Placental pericyte (primary cell): Measurements from ENCODE around the gene MRPS16. TPM values are rescaled to one million over a fixed set of nuclear protein-coding genes. Genes with fewer than 3 reads are reported as not detected.

Experiments
- small RNA-seq: library from RNA; depleted of rRNA; stranded (forward); fragments of <200 nt; gene quantifications from one replicate; pipeline ENCODE3, GENCODE V24; 2012; ENCODE audit warnings: low replicate concordance
- total RNA-seq: library from RNA; depleted of rRNA; stranded (reverse); fragments of >200 nt; gene quantifications from 2 replicates; pipeline ENCODE4 v1.2.3, GENCODE V29; 2012

Gene MRPS16
- total RNA-seq: 57.8 and 105 TPM in 2 replicates

DNA sequence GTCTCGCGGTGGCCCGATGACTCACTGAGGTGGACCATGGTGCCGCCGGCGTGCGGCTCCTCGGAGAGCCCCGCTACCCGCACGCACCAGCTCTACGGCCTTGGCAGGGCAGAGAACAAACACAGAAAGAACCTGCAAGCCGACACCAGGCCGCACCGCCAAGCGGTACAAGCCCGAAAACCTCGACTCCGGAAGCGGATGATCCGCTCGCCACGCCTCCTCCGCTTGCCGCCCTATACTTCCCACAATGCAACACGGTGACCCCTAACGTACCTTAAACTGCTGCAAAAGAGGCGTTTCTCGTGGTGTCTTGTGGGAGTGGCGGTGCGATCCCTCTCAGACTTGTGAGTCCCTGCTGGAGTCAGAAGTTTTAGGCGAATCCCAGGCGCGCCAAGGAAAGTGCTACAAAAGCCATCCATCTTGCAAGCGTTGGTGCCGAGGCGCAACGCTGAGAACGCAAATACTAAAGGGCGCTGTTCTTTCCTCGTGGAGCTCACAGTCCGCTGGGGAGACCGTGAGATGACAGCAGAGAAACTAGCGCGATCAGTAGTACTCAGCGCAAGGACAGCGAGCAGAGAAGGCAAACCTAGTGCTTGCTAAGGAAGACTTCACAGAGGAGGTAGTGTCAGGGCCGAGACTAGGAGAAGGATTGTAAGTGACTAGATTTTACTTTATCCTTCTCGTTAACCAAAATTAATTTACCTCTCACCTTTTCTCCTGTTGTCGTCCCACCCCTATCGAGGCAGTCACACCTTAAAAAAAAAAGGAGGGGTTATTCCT, at the start of gene MRPS16:
Gene MRPS16 (minus strand): TSS at position 200 of the 780 bp plus-strand sequence. CDS start 162 bp downstream, at position 38.

DNA sequence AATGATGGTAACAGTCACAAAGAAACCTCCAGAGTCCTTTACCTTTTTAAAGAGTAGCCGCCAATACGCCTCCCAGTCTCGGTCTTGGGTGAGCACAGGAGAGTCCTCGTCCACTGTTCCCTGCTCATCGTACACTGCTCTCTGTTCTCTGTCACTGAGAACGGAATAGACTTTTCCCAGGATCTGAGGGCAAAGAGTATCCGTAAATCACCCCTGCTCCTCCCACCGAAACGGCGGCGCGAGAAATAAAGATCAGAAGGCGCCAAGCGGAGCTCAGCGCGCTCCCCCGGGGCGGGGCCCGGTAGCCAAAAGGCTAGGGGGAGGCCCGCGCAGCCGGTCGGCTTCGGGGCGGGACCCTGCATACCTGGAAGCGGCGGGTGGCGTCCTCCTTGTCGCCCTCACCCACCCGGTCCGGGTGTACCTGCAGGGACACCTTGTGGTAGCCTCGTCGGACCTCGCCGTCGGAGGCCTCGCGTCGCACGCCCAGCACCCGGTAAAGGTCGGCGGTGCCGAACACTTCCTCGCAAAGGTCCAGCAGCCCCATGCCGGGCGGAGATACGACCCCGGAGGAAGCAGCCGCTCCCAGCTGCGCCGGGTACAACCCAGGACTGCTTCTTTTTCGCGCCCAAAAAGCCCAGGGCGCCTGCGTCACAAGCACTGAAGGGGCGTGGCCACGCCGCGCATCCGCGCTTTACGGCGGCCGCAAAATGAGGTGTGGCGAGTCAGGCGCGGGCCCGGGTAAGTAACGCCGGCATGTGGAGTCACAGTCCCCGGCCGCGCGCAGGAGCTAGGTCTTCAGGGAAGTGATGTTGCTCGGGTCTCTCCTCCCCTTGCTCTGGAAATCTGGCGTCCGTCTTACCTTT, 5.6 kb downstream of the MRPS16 start, which contains the start of gene DNAJC9:
Gene DNAJC9 (minus strand): TSS at position 610 of the 863 bp plus-strand sequence. CDS start 66 bp downstream, at position 544.

Small RNAs within 50 kb of the gene (small RNA-seq; reads per million reads assigned to genes)
- not detected for gene RNU6-833P

Other genes with a start within 250 kb of the MRPS16 start
- 98.5 and 174 TPM in 2 replicates for gene P4HA1, start 155.8 kb downstream of the MRPS16 start, total RNA-seq
- gene NUDT13, start 142.2 kb downstream of the MRPS16 start, total RNA-seq: 1.1 and 2.0 TPM in 2 replicates
- 35.9 and 48.1 TPM in 2 replicates for gene ECD, start 84.6 kb downstream of the MRPS16 start, total RNA-seq
- gene FAM149B1, start 84.5 kb downstream of the MRPS16 start, total RNA-seq: 16.3 and 18.4 TPM in 2 replicates
- 11.2 and 51.5 TPM in 2 replicates for gene DNAJC9, start 5.4 kb downstream of the MRPS16 start, total RNA-seq
- 0.44 and 0.57 TPM in 2 replicates for gene CFAP70, start 106.2 kb upstream of the MRPS16 start, total RNA-seq
- 114 and 146 TPM in 2 replicates for gene ANXA7, start 161.4 kb upstream of the MRPS16 start, total RNA-seq
- 1.5 and 1.9 TPM in 2 replicates for gene MSS51, start 180.9 kb upstream of the MRPS16 start, total RNA-seq
- 27.5 and 29.8 TPM in 2 replicates for gene PPP3CB, start 243.4 kb upstream of the MRPS16 start, total RNA-seq